Measurements from ENCODE around the gene TENM3.

Gene TENM3

GRCh38 chr4:182277377-182277776 lies 34.2 kb downstream of the TENM3 start:
- no peak for ATAC-seq
- TF ChIP-seq BACH2 (CRISPR knock-in tag; IDR thresholded peaks at IDR 0.05; ENCODE audit: borderline replicate concordance) (no peak), ZFP3 (CRISPR knock-in tag; IDR thresholded peaks at IDR 0.05) (no peak), ZNF8 (CRISPR knock-in tag; IDR thresholded peaks at IDR 0.05) (no peak), TOX (CRISPR knock-in tag; IDR thresholded peaks at IDR 0.05; ENCODE audit: borderline replicate concordance) (no peak), CSDC2 (CRISPR knock-in tag; IDR thresholded peaks at IDR 0.05) (no peak), ESRRG (CRISPR knock-in tag; IDR thresholded peaks at IDR 0.05) (no peak), ZNF70 (CRISPR knock-in tag; IDR thresholded peaks at IDR 0.05) (no peak), CSRNP3 (CRISPR knock-in tag; IDR thresholded peaks at IDR 0.05) (no peak), CREB5 (CRISPR knock-in tag; IDR thresholded peaks at IDR 0.05; ENCODE audit: low read depth) (no peak), ZNF565 (CRISPR knock-in tag; conservative IDR thresholded peaks at IDR 0.05; ENCODE audit: low read depth) (no peak), ZC3H10 (CRISPR knock-in tag; IDR thresholded peaks at IDR 0.05) (no peak)

GRCh38 chr4:182278729-182279128 lies 35.5 kb downstream of the TENM3 start:
- ATAC-seq: no peak
- no peak for TF ChIP-seq TOX (CRISPR knock-in tag; IDR thresholded peaks at IDR 0.05; ENCODE audit: borderline replicate concordance)
- no peak for TF ChIP-seq SNAI2 (CRISPR knock-in tag; IDR thresholded peaks at IDR 0.05)
- no peak for TF ChIP-seq PATZ1 (CRISPR knock-in tag; IDR thresholded peaks at IDR 0.05; ENCODE audit: borderline replicate concordance)
- no peak for TF ChIP-seq CSRNP3 (CRISPR knock-in tag; IDR thresholded peaks at IDR 0.05)
- TF ChIP-seq ZC3H10 (CRISPR knock-in tag; IDR thresholded peaks at IDR 0.05): no peak
- TF ChIP-seq CREB5 (CRISPR knock-in tag; IDR thresholded peaks at IDR 0.05; ENCODE audit: low read depth): no peak
- no peak for TF ChIP-seq PPARA (CRISPR knock-in tag; IDR thresholded peaks at IDR 0.05; ENCODE audit: borderline replicate concordance)
- no peak for TF ChIP-seq ZFP3 (CRISPR knock-in tag; IDR thresholded peaks at IDR 0.05)
- no peak for TF ChIP-seq ISL1 (CRISPR knock-in tag; IDR thresholded peaks at IDR 0.05)
- TF ChIP-seq TSHZ2 (CRISPR knock-in tag; IDR thresholded peaks at IDR 0.05): no peak
- TF ChIP-seq ESRRG (CRISPR knock-in tag; IDR thresholded peaks at IDR 0.05): no peak

GRCh38 chr4:182280436-182281111 lies 37.4 kb downstream of the TENM3 start:
- TF ChIP-seq PATZ1 (CRISPR knock-in tag; IDR thresholded peaks at IDR 0.05; ENCODE audit: borderline replicate concordance): no peak
- peak; percentile 82 for ATAC-seq
